ENCODE data around the gene SLC49A3.
"Not testable (repeated sequence)": the region's sequence is repeated elsewhere in the genome, so short reads cannot be mapped to it uniquely, and the experiment has no call there.

SLC49A3 gene

DNA sequence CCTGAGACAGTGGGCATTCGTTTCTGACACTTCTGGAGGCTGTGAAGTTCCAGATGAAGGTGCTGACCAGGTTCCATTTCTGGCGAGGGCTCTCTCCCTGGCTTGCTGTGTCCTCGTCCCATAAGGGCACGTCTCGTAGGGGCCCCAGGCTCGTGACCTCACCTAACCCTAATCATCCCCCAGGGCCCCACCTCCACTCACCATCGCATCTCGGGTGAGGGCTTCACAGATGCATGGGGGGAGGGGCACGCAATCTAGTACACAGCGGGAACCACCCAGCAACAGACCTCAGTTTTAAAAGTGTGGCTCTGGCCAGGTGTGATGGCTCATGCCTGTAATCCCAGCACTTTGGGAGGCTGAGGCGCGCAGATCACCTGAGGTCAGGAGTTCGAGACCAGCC is 41.5 kb downstream of the SLC49A3 start:
- peak in 3 of 10 donors; percentile 34 to 55 (median 35) for DNase-seq
- intact Hi-C loops (cut with DNase I) = no loop called here

GRCh38 chr4:646460-646859 is 42.5 kb downstream of the SLC49A3 start:
- intact Hi-C loops (cut with DNase I) = no loop called here
- DNase-seq = peak in 4 of 10 donors; percentile 61 to 91 (median 84)

DNA sequence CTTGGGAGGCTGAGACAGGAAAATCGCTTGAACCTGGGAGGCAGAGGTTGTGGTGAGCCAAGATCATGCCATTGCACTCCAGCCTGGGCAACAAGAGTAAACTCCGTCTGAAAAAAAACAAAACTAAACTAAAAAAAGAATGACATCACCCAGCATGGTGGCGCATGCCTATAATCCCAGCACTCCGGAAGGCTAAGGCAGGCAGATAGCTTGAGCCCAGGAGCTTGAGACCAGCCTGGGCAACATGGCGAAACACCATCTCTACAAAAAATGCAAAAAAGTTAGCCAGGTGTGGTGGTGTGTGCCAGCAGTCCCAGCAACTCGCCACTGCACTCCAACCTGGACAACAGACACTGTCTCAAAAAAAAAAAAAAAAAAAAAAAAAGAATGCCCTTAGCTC is 46.6 kb downstream of the SLC49A3 start:
- DNase-seq = peak in 2 of 10 donors; percentile 11 to 14
- intact Hi-C loops (cut with DNase I) = not testable (repeated sequence)

DNA sequence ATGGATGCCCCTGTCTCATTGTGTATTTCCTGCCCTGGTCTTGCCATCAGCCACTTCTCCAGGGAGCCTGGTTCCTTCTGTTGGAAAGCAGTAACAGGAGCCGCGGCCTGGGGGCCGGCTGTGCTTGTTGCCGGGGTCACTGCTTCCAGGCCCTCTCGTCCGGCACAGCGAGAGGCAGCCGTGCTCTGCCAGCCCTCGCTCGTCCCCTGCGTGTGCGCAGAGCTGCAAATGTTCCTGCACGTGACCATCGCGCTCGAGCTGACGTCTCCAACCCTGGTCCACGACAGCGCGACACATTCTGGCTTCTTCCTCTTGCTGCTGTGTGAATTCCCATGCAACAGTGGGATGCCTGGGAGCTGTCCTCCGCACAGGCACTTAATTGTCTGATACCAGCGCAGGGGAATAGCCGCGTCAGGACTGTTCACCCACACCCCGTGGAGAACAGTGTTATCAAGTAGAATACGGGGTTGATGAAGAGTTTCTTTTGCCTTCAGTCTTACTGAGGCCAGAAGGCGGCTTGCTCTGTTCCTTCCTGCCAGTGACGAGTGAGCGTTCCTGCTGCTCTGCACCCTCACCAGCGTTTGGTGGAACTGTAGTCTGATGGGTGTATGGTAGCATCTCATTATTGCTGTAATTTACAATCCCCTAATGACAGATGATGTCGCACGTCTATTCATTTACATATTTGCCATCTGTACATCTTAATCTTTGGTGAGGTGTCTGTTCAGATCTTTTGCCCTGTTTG is 51.2 kb downstream of the SLC49A3 start:
- peak in 5 of 10 donors; percentile 18 to 87 (median 64) for DNase-seq
- intact Hi-C loops (cut with DNase I) = no loop called here

GRCh38 chr4:636628-637159 is 52.3 kb downstream of the SLC49A3 start:
- DNase-seq = peak in 4 of 10 donors; percentile 4 to 78 (median 46)
- intact Hi-C loops (cut with DNase I) = no loop called here

DNA sequence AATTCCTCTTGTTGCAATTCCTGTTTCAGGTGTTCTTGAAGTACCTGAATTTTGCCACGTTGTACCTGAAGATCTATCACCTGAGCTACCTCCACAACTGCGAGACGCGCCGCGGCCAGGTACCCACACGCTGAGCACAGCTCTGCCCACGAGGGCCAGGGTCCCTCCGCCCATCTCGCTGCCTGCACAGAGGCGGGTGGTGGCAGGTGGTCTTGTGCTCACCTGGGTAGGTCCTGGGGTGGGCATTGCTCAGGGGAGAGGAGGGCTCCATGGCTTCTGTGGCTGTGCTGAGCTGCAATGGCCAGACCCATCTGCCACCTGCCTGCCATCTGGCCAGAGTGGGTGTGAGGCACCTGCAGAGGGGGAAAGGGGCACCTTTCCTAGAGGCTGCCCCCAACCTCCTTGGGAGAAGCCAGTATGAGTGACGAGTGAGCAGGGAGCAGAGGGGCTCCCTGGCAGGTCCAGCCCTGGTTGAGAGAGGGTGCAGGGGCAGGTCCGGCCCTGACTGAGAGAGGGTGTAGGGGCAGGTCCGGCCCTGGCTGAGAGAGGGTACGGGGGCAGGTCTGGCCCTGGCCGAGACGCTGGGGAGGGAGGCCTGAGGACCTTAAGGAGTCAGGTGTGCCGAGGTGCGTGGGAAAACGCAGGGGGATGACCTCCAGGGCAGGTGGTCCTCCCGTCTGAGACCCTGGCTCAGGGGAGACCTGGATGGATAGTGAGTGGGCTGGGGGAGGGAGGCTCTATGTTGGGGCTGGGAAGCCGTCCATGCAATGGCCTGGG is 52.9 kb downstream of the SLC49A3 start:
- DNase-seq = peak in 4 of 10 donors; percentile 4 to 79 (median 65)
- intact Hi-C loops (cut with DNase I) = no loop called here

- peak in 4 of 10 donors; percentile 1 to 76 (median 58) for DNase-seq
- intact Hi-C loops (cut with DNase I) = not testable (repeated sequence)
Observed at GRCh38 chr4:635066-635835, 53.7 kb downstream of the SLC49A3 start.

GRCh38 chr4:634599-634985 is 54.4 kb downstream of the SLC49A3 start:
- peak in 3 of 10 donors; percentile 2 to 65 (median 24) for DNase-seq
- intact Hi-C loops (cut with DNase I) = no loop called here

DNA sequence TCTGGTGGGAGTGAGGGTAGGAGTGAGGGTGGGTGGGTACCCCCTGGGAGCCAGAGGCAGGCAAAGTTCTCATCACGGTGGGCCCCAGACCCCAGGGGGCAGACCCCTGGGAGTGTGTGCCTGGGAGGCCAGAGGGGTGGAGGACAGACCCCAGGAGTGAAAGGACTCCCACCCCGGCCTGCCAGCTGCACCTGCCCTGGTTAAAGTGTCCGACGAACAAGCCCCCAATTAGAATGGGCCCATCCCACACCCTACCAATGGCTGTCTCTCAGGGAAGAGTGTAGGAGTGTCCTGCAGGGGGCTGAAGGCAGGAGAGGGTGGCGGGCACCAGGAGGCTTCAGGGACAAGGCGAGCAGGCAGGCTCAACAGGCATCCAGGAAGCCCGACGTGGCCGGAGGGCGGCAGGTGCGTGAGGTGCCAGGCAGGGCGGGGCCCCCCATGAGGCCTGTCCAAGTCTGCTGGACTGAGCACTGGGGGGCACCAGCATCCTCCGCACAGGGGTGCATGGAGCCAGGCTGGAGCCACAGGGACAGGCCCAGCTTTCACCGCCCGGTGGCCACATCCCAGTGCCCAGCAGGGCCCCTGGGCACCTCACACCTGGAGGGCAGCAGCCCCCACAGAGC is 54.9 kb downstream of the SLC49A3 start:
- intact Hi-C loops (cut with DNase I) = no loop called here
- DNase-seq = peak in 4 of 10 donors; percentile 4 to 80 (median 54)

- DNase-seq = peak in 4 of 10 donors; percentile 4 to 79 (median 54)
- intact Hi-C loops (cut with DNase I) = no loop called here
Observed at GRCh38 chr4:633406-633805, 55.5 kb downstream of the SLC49A3 start.

DNA sequence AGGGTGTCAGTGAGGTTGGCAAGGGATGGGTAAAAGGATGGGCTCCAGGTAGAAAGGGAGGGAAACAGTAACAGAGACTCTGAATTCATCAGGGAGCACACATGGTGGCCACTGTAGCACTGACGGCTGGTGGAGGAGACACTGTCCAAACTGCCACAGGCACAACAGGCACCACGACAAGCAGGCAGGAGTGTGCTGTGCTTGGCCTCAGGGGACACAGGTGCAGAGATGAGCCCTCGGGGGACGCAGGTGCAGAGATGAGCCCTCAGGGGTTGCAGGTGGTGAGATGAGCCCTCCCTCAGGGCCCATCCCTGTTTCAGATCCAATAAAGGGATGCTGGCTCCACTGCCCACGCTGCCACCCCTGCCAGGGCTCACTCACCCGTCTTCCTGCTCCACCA is 56.0 kb downstream of the SLC49A3 start:
- intact Hi-C loops (cut with DNase I) = no loop called here
- DNase-seq = peak in 5 of 10 donors; percentile 1 to 52 (median 16)

DNA sequence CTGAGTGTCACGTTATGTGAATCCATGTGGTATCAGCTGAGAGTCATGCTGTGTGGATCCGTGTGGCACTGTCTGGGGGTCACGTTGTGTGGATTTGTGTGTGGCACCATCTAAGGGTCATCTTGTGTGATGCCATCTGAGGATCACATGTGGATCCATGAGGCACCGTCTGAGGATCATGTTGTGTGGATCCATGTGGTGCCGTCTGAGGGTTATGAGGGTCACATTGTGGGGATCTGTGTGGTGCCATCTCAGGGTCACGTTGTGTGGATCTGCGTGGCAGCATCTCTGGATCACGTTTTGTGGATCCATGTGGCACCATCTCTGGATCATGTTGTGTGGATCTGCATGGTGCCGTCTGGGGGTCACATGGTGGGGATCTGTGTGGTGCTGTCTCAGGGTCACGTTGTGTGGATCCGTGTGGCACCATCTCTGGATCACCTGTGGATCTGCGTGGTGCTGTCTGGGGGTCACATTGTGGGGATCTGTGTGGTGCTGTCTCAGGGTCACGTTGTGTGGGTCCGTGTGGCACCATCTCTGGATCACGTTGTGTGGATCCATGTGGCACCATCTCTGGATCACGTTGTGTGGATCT is 56.7 kb downstream of the SLC49A3 start:
- peak in 4 of 10 donors; percentile 4 to 52 (median 21) for DNase-seq
- intact Hi-C loops (cut with DNase I) = no loop called here
